Measurements from ENCODE around the gene CCSER1. TPM values are rescaled to one million over a fixed set of nuclear protein-coding genes. Genes with fewer than 3 reads are reported as not detected.
"Not testable (repeated sequence)": the region's sequence is repeated elsewhere in the genome, so short reads cannot be mapped to it uniquely, and the experiment has no call there.

Gene CCSER1
- total RNA-seq, 4 donors from 2014 or later, result 13.3 to 54.6 (median 34.0) TPM

GRCh38 chr4:91330555-91331137, 1203.5 kb downstream of the CCSER1 start:
- Histone ChIP-seq H3K4me3 (no peak overlapping the region), H3K27me3 (no peaks in the 10 kb centered on the region), H3K27ac (no peak overlapping the region), H3K4me1 (no peaks in the 10 kb centered on the region), H3K36me3 (no peaks in the 10 kb centered on the region), H3K9me3 (peaks cover 10 to 13% of the 10 kb centered on the region in 2 donors)
- intact Hi-C loops (cut with DNase I; ENCODE audit: low total_unique reads), result no loop called here
- in situ Hi-C loops (cut with MboI; ENCODE audit: low pct_ligation_motif_present in 1 of 4, low pct_unique_long_range_greater_than_20kb in 1 of 4, low sequenced_read_pairs in 3 of 4), result no loop called here
- WGBS, 2 donors (ENCODE audit: low coverage in 1 of 2), result 92 to 94% methylated on average over 2 to 3 of the region's 3 CpGs
- TF ChIP-seq EP300 (IDR thresholded peaks at IDR 0.05; ENCODE audit: low read depth) (no peak), POLR2AphosphoS5 (IDR thresholded peaks at IDR 0.05) (no peak), CTCF (IDR thresholded peaks at IDR 0.05) (no peak), POLR2A (IDR thresholded peaks at IDR 0.05) (no peak)
- DNase-seq, result no peak

- in situ Hi-C loops (cut with MboI; ENCODE audit: low pct_ligation_motif_present in 1 of 4, low pct_unique_long_range_greater_than_20kb in 1 of 4, low sequenced_read_pairs in 3 of 4), result no loop called here
- Histone ChIP-seq H3K36me3 (no peaks in the 10 kb centered on the region), H3K4me3 (no peak overlapping the region), H3K4me1 (no peaks in the 10 kb centered on the region), H3K27me3 (no peaks in the 10 kb centered on the region), H3K9me3 (no peaks in the 10 kb centered on the region), H3K27ac (no peak overlapping the region)
- WGBS, 2 donors (ENCODE audit: low coverage in 1 of 2), result 71 to 73% methylated on average over 1 of the region's 1 CpG
- TF ChIP-seq POLR2AphosphoS5 (IDR thresholded peaks at IDR 0.05), result no peak
- TF ChIP-seq EP300 (IDR thresholded peaks at IDR 0.05; ENCODE audit: low read depth), result no peak
- TF ChIP-seq POLR2A (IDR thresholded peaks at IDR 0.05), result no peak
- TF ChIP-seq CTCF (IDR thresholded peaks at IDR 0.05), result no peak
- intact Hi-C loops (cut with DNase I; ENCODE audit: low total_unique reads), result no loop called here
- DNase-seq, result no peak
Observed at GRCh38 chr4:91340822-91341221, 1213.6 kb downstream of the CCSER1 start.

GRCh38 chr4:91345632-91346031, 1218.4 kb downstream of the CCSER1 start:
- no peaks in the 10 kb centered on the region for H3K36me3 ChIP-seq
- H3K27ac ChIP-seq, result no peak overlapping the region
- H3K27me3 ChIP-seq, result no peaks in the 10 kb centered on the region
- H3K4me1 ChIP-seq, result no peaks in the 10 kb centered on the region
- H3K4me3 ChIP-seq, result no peak overlapping the region
- intact Hi-C loops (cut with DNase I; ENCODE audit: low total_unique reads) (no loop called here), in situ Hi-C loops (cut with MboI; ENCODE audit: low pct_ligation_motif_present in 1 of 4, low pct_unique_long_range_greater_than_20kb in 1 of 4, low sequenced_read_pairs in 3 of 4) (no loop called here)
- DNase-seq, result no peak
- TF ChIP-seq CTCF (IDR thresholded peaks at IDR 0.05), result no peak
- TF ChIP-seq POLR2A (IDR thresholded peaks at IDR 0.05), result no peak
- TF ChIP-seq EP300 (IDR thresholded peaks at IDR 0.05; ENCODE audit: low read depth), result no peak
- no peak for TF ChIP-seq POLR2AphosphoS5 (IDR thresholded peaks at IDR 0.05)
- no peaks in the 10 kb centered on the region for H3K9me3 ChIP-seq

- H3K4me3 ChIP-seq; H3K27me3 ChIP-seq; in situ Hi-C loops (cut with MboI; ENCODE audit: low pct_ligation_motif_present in 1 of 4, low pct_unique_long_range_greater_than_20kb in 1 of 4, low sequenced_read_pairs in 3 of 4); DNase-seq; H3K27ac ChIP-seq; H3K9me3 ChIP-seq; H3K4me1 ChIP-seq; intact Hi-C loops (cut with DNase I; ENCODE audit: low total_unique reads); H3K36me3 ChIP-seq: not testable (repeated sequence)
- 86 to 100% methylated on average over 1 to 4 of the region's 4 CpGs for WGBS, 2 donors (ENCODE audit: low coverage in 1 of 2)
Observed at GRCh38 chr4:91356496-91356895, 1229.3 kb downstream of the CCSER1 start.

- H3K4me3 ChIP-seq; H3K27ac ChIP-seq; H3K4me1 ChIP-seq; intact Hi-C loops (cut with DNase I; ENCODE audit: low total_unique reads); DNase-seq; in situ Hi-C loops (cut with MboI; ENCODE audit: low pct_ligation_motif_present in 1 of 4, low pct_unique_long_range_greater_than_20kb in 1 of 4, low sequenced_read_pairs in 3 of 4); H3K27me3 ChIP-seq; H3K36me3 ChIP-seq; H3K9me3 ChIP-seq: not testable (repeated sequence)
- 79 to 90% methylated on average over 3 of the region's 3 CpGs for WGBS, 2 donors (ENCODE audit: low coverage in 1 of 2)
Observed at GRCh38 chr4:91358016-91358415, 1230.8 kb downstream of the CCSER1 start.

- intact Hi-C loops (cut with DNase I; ENCODE audit: low total_unique reads); H3K4me3 ChIP-seq; in situ Hi-C loops (cut with MboI; ENCODE audit: low pct_ligation_motif_present in 1 of 4, low pct_unique_long_range_greater_than_20kb in 1 of 4, low sequenced_read_pairs in 3 of 4); H3K27me3 ChIP-seq; H3K4me1 ChIP-seq; DNase-seq; H3K36me3 ChIP-seq; H3K9me3 ChIP-seq: not testable (repeated sequence)
- peak overlapping the region in 1 of 4 donors; percentile 11 for H3K27ac ChIP-seq
- WGBS, 2 donors (ENCODE audit: low coverage in 1 of 2), result 59 to 85% methylated on average over 3 to 13 of the region's 13 CpGs
Observed at GRCh38 chr4:91358621-91359020, 1231.4 kb downstream of the CCSER1 start.
